GM19324 (cell line): ENCODE measurements around the gene TSGA10.
"Not testable (repeated sequence)": the region's sequence is repeated elsewhere in the genome, so short reads cannot be mapped to it uniquely, and the experiment has no call there.

Source experiments
- ATAC-seq: cut with Tn5 transposase; IDR thresholded peaks from one replicate; pipeline ENCODE4 v1.9.1; 2021; ENCODE audit warnings: mild to moderate bottlenecking, moderate library complexity; ENCODE audit not compliant: unreplicated experiment, low FRiP score

The TSGA10 gene

GRCh38 chr2:99084256-99084655 is 70.5 kb downstream of the TSGA10 start:
- ATAC-seq, result no peak

- no peak for ATAC-seq
Observed at GRCh38 chr2:99081891-99082290, 72.9 kb downstream of the TSGA10 start.

- no peak for ATAC-seq
Observed at GRCh38 chr2:99079226-99079625, 75.5 kb downstream of the TSGA10 start.

GRCh38 chr2:99072551-99072950 is 82.2 kb downstream of the TSGA10 start:
- no peak for ATAC-seq

DNA sequence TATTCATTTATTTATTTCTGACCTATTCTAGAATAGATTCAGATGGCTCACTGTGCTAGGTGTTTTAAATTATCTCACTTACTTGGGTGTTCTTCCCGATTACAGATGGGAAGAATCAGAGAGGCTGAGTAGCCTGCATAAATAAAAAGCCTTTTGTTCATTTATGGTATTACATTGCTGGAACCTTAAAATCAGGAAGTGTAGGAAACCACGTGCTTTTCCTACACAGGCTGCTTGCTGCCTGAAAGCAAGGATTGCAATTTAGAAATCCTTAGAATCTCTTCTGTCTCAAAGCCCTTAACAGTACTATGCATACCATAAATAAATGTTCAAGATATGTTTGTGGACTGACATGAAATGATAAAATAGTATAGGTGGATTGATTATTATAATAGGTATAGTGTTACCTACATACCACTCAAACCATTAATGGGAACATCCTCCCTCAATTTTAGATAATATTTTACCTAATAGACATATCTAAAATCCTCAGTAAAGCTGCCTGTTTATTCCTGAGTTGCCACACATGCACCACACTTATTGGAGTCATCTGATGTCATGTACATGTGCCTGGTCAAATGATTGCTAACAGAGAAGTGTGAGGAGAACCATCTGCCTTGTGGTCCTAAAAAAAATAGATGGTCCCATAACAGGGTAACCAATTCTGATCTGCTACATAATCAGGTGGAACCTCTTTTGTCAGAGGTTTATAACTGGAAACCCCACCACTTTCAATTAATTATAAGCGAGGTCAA is 86.7 kb downstream of the TSGA10 start:
- no peak for ATAC-seq

DNA sequence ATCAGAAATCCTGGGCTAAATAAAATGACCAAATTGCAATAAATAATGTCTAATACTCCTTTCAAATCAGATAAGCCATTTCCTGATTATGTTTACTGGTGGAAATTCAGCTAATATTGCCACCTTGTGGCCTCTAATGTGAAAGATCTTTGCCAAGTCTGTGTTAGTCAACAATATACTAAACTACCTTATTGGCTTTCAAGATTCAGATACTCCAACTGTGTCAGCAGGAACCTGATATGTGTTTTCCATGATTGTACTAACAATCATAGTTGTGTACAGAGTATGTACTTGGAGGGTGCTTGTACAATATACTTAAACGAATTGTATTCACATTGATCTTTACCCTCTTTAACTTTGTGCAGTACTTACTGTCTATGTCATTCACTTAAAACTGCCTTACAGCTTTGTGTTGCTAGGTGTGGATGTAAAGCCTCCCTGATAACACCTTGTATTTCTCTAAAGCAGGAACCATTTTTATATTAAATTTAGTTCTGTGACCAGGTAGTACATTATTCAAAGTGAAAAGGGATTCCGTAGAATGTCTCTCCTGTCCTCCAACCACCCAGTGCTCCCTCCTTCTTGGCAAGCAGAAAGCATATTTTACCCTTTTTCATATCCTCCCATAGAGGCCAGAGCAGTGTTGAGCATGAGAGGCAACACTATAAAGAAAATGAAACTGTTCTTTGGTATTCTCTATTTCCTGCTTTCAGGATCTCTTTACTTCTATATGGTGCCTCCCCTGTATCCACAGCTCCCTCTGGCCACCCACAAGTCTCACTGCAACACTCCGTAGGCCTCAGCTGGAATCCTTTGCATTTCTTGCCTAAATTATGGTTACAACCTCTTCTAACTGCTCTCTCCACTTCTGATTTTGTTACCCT is 88.4 kb downstream of the TSGA10 start:
- peak; percentile 95 for ATAC-seq

DNA sequence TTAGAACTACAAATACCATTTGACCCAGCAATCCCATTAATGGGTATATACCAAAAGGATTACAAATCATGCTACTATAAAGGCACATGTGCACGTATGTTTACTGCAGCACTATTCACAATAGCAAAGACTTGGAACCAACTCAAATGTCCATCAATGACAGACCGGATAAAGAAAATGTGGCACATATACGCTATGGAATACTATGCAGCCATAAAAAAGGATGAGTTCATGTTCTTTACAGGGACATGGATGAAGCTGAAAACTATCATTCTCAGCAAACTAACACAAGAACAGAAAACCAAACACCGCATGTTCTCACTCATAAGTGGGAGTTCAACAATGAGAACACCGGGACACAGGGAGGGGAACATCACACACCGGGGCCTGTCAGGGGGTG is 105.6 kb downstream of the TSGA10 start:
- ATAC-seq, result not testable (repeated sequence)

- ATAC-seq, result not testable (repeated sequence)
Observed at GRCh38 chr2:99040736-99041300, 113.9 kb downstream of the TSGA10 start.

- no peak for ATAC-seq
Observed at GRCh38 chr2:99035920-99036319, 118.8 kb downstream of the TSGA10 start.

- no peak for ATAC-seq
Observed at GRCh38 chr2:99032786-99033185, 122.0 kb downstream of the TSGA10 start.

DNA sequence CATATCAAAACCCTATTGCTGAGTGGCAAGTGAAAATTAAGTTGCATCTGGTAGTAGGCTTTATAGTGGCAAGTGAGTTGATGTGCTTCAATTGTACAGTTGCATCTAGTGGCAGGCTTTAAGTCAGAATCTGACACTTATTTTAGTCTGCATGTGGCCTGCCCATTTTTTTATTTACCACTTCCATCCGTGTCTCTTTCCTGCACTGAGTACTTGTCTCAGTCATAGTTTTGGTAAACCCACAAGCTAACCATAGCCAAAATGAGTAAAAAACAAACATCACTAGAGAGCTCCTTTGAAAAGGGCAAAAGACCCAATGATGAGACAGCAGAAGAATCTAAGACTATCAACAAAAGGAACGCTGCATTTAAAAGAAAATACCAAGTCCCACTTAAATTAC is 122.7 kb downstream of the TSGA10 start:
- no peak for ATAC-seq

GRCh38 chr2:99031481-99031880 is 123.3 kb downstream of the TSGA10 start:
- no peak for ATAC-seq

DNA sequence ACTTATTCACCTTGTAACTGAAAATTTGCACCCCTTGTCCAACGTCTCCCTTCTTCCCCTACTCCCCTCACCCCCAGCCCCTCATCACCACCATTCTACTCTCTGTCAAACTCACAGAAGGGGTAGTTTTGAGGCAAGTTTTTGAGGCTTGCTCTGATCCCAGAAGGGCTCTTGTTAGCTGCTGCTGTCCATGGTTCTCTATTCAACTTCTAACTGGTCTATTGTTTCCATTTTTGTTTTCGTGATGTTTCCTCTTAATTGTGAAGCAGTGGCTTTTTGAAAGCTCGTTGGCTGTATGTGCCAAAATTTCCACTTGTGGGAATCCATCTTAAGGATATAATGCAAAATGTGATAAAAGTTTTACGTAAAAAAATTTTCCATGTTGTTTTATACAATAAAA is 126.2 kb downstream of the TSGA10 start:
- no peak for ATAC-seq

GRCh38 chr2:99027856-99028255 is 126.9 kb downstream of the TSGA10 start:
- ATAC-seq, result no peak

DNA sequence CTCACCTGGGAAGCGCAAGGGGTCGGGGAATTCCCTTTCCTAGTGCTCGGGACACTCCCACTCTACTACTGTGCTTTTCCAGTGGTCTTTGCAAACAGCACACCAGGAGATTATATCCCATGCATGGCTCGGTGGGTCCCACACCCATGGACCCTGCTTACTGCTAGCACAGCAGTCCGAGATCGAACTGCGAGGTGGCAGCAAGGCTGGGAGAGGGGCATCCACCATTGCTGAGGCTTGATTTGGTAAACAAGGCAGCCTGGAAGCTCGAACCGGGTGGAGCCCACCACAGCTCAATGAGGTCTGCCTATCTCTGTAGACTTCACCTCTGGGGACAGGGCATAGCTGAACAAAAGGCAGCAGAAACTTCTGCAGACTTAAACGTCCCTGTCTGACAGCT is 154.0 kb downstream of the TSGA10 start:
- ATAC-seq, result no peak

DNA sequence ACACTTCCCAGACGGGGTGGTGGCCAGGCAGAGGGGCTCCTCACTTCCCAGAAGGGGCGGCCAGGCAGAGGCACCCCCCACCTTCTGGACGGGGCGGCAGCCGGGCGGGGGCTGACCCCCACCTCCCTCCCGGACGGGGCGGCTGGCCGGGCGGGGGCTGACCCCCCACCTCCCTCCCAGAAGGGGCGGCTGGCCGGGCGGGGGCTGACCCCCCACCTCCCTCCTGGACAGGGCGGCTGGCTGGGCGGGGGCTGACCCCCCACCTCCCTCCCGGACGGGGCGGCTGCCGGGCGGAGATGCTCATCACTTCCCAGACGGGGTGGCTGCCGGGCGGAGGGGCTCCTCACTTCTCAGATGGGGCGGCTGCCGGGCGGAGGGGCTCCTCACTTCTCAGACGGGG is 166.0 kb downstream of the TSGA10 start:
- ATAC-seq, result not testable (repeated sequence)

DNA sequence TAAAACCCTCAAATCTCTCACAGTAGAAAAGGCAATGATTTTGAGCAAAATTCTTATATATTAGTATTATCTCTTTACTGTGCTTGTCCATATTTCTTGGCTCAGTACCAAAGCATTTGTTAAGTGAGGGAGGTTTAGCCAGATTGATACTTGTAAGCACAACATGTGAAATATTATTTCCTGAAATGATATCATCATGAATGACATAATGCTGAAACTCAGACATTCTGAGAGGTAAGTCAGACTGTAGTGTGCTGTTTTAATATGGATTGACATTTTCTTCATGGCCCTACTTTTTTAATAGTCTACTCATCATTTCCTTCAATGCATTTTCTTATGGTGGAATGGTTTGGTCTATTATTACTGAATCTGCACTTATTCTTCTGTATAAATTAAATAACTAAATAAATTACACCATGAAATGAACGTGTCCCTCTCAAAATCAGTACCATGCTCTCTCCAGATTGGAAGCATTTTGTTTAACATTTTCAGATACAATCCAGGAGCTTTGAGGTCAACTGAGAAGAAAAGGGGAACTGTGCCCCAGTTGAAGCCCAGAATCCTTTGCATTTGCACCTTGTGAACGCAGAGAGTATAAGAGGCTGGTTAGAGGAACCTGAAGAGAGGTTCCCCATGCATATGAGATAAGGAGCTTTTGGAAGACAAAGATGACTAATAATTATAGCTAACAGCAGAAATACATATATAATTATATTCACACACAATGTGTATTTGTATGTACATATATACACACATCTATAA is 168.7 kb downstream of the TSGA10 start:
- no peak for ATAC-seq

GRCh38 chr2:98975611-98976010 is 179.1 kb downstream of the TSGA10 start:
- ATAC-seq, result no peak

- ATAC-seq, result no peak
Observed at GRCh38 chr2:98972582-98973167, 182.1 kb downstream of the TSGA10 start.

GRCh38 chr2:98959810-98960507 is 194.8 kb downstream of the TSGA10 start:
- no peak for ATAC-seq
